GM19240 (cell line): ENCODE results near the gene GATA5.

ENCODE experiments used
- DNase-seq: peaks from one replicate; pipeline ENCODE4 v3.0.0; 2011; ENCODE audit warnings: low spot score; ENCODE audit not compliant: insufficient read length

Gene GATA5

GRCh38 chr20:62475772-62476055, at the start of gene GATA5:
TSS of gene GATA5 (minus strand) at chr20:62475995. CDS start at chr20:62475521, 474 bp downstream.
- no peak for DNase-seq

- no peak for DNase-seq
These were observed 49.2 kb upstream of the GATA5 start for GRCh38 chr20:62525014-62525413.

GRCh38 chr20:62524505-62524911, 48.7 kb upstream of the GATA5 start:
- no peak for DNase-seq

DNA sequence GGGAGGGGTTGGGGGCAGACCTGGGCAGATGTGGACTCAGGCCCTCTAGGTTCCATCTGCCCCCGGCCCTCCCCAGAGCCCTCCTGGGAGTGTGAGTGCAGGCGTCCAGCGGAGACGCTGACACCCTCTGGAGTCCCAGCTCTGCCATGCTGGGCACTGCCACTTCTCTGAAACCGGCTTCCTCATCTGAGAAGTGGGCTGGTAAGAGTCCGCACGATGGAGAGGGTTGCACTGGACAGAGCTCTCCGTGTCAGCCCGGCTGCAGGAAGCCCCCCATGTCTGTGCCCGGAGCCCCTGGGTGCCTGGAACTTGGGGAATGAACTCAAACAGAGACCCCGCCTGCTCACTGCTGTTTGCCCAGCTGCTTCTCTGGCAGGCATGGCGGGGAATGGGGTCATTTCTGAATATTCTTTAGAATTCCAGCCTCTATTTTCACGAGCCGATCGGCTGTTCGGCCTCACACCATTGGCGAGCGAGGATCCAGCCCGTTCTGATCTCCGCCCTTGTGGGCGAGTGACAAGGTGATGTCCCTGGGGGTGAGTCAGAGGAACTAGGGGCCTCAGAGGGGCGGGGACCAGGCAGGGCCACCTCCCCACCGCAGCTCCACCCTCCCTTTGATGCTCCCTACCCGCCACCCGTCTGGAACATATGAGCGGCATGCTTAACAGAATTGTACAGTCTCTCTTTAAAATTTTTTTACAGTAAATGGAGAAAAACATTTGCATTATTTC, 47.8 kb upstream of the GATA5 start:
- DNase-seq, result no peak

DNA sequence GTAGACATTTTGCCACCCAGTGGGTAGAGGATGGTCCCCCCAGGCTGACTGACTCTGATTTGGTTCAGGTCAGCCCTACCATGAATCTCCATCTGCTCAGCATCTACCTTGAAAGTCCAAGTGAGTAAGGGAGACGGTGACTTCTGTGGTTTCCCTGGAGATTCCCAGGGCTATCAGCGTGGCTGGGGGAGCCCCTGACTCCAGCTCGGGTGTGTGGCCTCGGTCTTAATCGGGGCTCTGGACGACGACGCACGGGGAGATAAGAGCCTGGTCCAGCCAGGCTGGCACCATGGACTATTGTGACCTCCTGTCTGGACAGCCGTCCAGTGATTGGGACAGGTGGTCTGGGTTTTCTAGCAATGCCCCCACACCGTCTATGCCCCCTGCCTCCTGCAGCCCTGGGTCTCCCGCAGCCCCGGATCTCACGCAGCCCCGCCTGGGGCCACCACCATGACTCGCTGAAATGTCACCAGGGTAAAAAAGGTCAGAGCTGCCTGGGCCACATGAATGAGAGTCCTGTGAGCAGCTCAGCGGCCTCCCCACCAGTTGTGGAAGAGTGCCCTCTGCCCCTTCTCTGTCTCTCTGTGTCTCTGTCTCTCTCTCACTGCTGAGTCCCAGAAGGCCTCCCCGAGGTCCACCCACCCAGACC, 47.1 kb upstream of the GATA5 start:
- DNase-seq, result no peak

DNA sequence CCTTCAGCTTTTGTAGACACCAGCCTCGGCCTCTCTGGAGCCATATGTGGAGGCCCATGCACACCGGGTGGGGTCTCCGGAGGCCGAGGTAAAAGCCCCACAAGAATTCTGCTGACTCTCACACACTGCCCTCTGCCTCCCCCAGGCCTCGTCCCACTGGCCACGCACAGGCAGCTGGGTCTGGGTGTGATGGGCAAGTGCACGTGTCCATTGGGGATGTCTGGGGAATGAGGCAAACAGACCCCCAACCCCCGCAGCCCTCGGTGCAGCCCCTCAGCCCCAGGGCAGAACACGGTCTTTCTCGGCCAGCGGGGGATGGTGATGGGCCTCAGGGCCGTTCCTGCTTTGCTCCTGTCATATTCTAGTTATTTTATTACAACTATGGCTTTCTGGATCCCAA, 44.0 kb upstream of the GATA5 start:
- DNase-seq, result no peak

DNA sequence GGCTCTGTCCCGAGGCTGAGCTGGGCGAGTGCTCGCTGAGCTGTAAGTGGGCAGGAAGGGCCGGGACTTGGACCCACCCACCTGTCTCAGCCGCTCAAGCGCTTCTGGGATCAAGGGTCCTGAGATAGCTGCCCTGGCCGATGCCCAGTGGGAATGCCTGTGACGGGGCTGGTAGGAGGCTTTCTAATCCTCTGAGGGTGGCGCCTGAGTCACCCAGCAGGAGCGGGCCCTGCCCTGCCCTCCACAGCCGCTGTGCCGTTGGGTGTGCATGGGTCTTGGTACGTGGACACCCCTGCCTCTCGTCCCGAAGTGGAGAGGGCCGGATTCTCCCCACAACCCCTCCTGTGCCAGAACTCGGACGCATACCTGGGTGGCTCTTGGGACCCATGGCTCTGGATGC, 43.1 kb upstream of the GATA5 start:
- DNase-seq, result no peak

GRCh38 chr20:62517901-62518610, 42.3 kb upstream of the GATA5 start:
- no peak for DNase-seq

DNA sequence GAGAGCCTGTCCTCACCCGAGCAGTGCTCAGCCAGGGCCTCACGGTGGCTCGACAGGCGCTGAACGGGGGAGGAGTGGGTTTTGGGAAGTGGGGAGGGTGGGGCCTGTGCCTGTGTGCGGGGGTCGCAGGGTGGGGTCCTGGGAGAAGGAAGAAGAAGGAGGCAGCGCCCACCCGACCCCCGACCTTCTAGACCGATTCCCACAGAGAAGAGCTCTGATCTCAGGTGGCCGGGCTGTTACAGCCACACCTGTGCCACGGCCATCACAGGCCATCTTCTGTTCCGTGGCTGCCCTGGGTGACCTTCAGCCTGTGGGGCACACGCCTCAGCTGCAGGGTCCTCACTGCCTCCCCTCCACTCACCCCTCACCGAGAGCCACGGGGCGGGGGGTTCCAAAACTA, 41.4 kb upstream of the GATA5 start:
- DNase-seq, result no peak

DNA sequence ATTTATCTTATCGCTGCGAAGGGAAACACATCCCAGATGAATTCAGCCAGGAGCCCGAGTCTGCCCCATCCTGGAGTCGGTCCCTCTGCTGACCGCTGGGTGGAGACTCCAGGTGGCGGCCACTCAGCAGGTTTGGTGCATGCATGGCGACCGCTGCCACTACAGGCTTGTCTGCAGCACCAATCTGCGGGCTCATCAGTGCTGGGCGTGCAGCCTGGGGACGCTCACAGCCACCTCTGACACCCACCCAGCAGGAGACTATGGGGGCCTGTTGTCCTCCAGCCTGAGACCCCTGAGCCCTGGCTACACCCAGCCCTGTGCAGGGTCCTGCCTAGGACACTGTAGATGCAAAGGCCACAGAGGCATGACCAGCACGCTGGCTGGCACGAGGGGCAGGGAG, 40.5 kb upstream of the GATA5 start:
- DNase-seq, result no peak

DNA sequence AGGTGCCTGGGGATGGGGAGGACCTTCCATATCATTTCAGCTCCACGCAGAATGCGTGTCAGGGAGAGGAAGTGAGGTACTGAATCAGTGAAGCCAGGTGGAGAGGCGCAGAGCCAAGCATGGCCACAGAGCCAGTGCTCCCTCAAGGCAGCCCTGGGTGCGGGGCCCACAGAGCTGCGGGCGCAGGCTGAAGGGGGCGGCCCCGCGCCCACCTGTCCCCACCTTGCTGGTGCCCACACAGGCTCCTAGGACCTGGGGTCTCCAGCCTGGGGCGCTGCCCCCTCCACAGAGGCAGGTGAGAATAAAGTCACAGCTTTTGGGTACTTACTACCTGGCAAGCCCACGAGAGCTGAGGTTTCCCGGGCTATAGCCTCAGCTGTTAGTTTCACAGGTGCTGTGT, 40.0 kb upstream of the GATA5 start:
- DNase-seq, result no peak

GRCh38 chr20:62515280-62515679, 39.5 kb upstream of the GATA5 start:
- no peak for DNase-seq

DNA sequence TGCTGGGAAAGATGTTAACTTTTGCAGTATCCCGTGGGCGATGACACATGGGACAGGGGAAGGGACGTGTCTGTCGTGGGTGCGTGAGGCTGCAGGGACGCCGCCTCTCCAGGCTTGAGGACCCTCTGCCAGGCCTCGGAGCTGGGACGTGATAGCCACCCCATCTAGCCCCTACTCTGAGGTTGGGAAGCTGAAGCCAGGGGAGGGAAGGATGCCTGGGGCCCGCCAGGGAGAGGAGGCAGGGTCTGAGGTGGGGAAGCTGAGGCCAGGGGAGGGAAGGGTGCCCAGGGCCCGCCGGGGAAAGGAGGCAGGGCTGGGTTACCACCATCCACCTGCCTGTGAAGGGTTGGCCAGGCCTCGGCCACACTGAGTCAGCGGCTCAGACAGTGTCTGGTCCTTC, 38.2 kb upstream of the GATA5 start:
- no peak for DNase-seq

DNA sequence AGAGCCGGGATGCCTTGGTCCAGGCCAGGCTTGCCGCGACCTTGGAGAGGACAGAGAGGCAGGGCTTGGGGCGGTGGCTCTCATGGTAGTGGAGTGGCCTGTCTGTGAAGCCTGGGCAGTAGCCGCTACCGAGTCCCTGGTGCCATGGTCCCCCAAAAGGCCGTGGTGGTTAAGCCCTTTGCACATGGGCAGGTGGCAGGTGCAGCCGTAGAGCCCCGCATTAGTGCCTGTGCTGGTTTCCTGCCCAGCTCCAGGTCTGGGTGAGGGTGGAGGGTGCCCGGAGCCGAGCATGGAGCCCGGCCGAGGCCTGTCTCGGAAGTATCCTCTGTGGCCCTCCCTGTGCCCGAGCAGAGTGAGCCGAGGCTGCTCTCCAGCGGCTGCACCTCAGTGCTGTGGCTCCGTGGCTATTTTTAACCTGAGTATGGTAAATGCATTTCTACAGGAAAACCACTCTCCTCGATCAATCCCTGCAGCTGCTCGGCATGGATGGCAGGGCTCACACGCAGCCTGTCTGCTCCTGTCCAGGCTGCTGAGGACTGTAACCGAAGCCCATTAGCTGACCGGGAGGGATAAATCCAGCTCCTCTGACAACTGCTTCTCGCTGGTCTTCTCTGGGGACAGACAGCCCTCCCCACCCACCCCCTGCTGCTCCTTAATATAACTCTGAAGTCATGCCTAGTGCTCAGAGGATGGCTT, 36.3 kb upstream of the GATA5 start:
- no peak for DNase-seq

DNA sequence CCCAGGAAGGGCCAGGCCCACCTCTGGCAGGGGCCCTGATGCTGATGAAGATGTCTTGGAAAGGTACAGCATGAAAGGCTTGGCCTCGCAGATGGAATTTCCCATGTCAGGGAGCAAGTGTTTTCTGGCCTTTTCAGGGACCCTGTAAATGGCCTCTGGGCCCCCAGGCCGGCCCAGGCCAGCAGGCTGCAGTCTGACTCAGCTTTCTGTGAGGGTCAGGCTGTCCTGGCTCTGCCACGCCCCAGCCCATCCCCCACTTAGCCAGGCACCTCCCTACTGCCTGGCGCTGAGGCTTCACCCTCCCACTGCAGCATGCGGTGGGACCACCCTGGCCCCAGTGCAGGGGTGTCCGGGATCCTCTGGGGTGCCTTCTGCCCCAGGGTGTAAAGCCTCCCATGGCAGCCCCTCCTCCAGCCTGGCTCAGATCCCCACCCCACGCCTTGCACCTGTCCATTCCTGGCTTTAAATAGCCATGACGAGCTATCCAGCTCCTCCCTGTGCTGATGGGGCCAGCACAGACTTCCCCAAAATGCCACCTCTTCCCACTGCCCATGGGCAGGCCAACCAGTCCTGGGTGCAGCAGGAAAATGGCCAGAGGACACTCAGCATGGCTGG, 35.6 kb upstream of the GATA5 start:
- no peak for DNase-seq

- no peak for DNase-seq
These were observed 32.9 kb upstream of the GATA5 start for GRCh38 chr20:62508641-62509051.

DNA sequence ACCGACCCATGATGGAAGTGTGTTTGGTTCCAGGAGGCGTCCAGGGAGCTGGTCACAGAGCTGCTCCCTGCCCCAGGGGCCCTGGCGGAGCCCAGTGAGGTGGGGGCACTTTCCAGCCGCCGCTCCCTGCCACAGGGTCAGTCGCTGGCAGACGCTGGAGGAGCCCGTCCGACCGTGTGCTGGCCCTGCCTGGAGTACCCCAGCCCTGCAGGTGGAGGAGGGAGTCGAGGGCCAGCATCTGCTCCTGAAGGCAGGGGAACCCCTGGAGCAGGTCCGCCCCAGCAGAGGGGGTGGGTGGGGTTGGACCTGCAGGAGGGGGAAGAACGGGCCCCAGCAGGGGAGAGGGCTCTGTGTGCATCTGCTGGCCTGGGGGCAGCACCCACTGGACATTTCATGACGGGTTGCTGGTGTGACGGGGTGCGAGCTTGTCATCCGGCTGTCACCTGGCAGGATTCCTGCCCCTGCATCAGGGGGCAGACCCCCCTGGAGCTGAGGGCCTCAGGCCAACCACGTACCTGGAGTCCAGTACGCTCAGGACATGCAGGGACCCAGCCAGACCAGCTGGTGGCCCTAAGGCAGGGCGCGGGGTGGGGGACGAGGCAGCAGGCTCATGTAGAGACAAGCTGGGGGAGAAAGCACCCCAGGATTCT, 32.3 kb upstream of the GATA5 start:
- DNase-seq, result no peak

DNA sequence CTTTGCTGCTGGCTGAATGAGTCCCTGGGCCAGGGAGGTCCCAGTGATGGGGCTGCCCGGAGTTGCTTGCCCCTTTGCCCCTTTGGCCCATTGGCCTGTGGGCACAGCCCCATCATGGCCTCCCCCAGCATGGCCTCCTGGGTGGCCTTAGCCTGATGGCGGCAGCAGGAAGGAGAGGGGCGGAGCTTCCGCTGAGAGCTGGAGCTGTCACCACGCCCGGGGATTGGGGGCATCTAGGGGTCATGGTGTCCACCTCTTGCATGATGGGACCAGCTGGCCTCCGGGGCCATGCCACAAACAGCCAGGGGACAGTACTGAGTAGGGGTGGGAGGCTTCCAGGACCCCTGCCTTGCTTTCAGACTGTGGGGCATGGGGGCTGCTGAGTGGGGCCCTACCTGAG, 31.5 kb upstream of the GATA5 start:
- DNase-seq, result no peak

GRCh38 chr20:62506791-62507190, 31.0 kb upstream of the GATA5 start:
- no peak for DNase-seq

- DNase-seq, result no peak
These were observed 30.3 kb upstream of the GATA5 start for GRCh38 chr20:62506087-62506486.

DNA sequence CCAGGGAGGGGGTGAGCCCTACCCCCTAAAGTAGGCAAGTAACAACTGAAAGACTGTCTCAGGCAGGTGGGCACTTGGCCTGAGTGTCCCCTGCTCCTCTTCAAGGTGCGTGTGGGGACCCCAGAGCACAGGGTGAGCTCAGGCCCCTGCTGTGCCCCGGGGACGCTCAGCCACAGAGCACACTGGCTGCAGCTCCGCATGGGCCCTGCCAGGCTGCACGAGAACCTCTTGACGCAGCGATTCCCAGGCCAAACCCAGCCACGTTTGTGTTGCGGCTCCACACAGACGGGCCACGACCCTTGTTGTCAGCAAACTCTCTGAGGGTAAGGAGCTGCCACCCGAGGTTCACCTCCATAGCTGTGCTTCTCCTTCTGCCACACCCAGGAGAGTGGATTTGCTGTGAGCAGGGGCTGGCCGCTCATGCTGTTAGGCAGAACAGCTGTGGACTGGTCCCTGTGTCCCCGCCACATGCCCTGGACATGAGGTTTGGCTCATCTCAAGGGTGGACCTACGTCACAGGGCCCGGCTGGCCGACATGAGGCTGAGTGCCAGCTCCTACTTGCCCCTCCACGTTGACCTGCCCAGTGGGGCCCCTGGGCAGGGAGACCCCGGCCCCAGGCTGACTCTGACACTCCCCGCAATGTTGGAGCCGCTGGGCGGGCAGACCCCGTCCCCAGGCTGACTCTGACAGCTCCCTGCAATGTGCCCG, 29.7 kb upstream of the GATA5 start:
- no peak for DNase-seq
